NCI-H1694 (cell line): ENCODE results near the gene MCU.
"Not testable (repeated sequence)": the region's sequence is repeated elsewhere in the genome, so short reads cannot be mapped to it uniquely, and the experiment has no call there.

Experiments used
- DNase-seq: peaks from one replicate; lab custom pipeline; 2025; lab: John Stamatoyannopoulos, UW

Gene MCU, protein sequence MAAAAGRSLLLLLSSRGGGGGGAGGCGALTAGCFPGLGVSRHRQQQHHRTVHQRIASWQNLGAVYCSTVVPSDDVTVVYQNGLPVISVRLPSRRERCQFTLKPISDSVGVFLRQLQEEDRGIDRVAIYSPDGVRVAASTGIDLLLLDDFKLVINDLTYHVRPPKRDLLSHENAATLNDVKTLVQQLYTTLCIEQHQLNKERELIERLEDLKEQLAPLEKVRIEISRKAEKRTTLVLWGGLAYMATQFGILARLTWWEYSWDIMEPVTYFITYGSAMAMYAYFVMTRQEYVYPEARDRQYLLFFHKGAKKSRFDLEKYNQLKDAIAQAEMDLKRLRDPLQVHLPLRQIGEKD

DNA sequence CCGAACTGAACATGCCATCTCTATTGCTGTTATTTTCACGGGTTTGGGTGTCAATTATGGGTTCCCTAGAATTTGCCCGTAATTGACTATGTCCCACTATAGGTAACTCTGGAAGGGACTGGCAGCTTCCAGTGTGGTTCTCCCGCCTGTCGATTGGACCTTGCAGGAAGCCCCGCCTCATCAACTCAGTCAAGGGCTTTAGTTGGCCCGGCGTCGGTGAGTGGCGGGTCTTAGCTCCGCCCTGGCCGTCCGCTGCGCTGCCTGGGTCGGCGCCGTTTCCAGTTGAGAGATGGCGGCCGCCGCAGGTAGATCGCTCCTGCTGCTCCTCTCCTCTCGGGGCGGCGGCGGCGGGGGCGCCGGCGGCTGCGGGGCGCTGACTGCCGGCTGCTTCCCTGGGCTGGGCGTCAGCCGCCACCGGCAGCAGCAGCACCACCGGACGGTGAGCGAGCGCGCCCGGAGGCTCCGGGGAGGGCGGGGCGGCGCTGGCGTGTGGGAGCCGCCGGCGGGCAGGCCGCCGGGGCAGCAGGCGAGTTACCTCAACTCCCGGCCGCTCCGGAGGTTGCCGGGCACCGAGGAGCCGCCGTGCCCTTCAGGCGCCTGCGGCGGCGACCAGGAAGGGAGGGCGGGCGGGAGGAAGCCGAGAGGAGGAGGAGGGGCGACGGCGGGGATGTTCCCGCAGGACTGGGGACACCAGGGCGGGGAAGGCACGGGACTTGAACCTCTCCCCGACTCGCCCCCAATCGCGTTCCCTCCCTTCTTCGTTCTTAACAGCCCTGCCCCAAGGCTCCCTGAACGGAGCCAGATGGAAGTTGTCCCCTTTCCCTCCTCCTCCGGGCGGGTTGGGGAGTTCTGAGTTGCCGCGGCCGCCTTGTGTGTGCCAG, at the start of gene MCU:
Gene MCU, plus strand, starts transcription at position 281 of the 881 bp plus-strand sequence. Its CDS starts 9 bp downstream, at position 290.
- DNase-seq = peak; percentile 90

DNA sequence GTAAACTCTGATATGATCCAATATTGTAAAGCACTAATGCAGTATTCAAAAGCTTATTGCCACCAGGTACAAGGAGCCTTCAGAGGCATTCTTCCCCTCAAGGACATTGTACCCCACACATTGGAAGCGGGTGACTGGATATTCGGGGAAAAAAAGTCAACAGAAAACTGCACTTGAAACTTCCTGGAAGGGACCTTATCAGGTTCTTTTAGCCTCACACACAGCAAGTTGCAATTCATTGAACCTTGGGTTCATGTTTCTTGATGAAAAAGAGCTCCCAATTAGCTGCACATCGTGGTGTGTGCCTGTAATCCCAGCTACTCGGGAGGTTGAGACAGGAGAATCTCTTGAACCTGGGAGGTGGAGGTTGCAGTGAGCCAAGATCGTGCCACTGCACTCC, 49.6 kb upstream of the MCU start:
- no peak for DNase-seq

DNA sequence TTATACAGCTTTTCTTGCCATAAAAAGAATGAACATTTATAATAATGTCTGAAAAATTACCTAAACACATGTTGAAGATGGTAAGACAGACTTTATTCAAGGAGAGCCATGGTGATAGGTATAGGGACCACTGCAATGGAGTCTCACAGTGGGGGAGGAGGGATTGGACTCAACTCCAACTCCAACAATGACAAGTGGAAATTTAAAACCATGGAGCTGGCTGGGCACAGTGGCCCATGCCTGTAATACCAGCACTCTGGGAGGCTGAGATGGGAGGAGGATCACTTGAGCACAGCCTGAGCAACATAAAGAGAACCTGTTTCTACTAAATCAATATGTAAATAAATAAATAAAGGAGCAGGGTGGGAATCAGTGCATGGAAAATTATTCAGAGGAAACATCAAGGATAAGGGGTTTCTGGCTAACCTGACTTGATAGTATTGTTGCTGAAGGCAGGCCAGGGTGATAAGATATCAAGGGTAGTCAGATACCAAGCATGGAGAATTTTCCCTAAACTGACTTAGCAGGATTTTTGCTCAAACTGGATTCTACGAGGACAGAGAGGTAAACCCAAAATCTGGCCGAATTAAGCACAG, 46.6 kb upstream of the MCU start:
- DNase-seq = no peak

DNA sequence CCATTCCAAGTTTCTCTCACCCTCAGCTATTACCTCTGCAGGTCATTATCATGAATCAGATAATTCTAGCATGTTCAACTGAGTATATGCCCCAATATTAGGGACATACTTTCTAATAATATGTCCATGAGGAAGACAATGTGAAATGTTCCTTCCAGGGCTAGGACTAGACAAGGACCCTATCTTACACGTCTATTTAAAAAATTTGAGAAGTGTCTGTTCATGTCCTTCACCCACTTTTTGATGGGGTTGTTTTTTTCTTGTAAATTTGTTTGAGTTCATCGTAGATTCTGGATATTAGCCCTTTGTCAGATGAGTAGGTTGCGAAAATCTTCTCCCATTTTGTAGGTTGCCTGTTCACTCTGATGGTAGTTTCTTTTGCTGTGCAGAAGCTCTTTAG, 45.0 kb upstream of the MCU start:
- DNase-seq = not testable (repeated sequence)

DNA sequence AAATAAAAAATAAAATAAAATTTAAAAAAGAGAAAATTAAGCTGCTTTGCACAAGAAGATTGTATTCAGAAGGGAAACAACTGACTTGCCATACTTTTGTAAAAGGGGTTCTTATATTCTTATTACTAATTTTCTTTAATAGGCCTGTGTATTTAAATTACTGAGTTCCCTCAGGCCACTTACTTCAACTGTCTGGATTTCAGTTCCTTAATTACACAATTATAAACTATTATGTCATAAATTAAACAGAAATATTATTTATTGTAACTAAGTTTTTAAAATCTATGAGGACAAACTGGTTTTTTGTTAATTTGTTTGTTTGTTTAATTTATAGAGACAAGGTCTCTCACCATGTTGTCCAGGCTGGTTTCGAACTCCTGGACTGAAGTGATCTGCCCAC, 43.6 kb upstream of the MCU start:
- DNase-seq = no peak

DNA sequence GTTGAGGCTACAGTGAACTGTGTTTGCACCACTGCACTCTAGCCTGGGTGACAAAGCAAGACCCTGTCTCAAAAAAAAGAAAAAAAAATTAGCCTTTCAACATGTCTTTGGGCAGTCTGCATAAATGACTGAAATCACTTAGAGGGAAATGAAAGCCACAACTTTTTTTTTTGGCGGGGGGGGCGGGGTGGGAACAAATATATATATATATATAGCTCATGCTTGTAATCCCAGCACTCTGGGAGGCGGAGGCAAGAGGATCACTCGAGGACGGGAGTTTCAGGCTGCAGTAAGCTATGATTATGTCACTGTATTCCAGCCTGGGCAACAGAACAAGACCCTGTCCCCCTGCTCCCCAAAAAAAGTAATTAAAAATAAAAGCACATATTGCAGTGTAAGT, 42.7 kb upstream of the MCU start:
- no peak for DNase-seq

DNA sequence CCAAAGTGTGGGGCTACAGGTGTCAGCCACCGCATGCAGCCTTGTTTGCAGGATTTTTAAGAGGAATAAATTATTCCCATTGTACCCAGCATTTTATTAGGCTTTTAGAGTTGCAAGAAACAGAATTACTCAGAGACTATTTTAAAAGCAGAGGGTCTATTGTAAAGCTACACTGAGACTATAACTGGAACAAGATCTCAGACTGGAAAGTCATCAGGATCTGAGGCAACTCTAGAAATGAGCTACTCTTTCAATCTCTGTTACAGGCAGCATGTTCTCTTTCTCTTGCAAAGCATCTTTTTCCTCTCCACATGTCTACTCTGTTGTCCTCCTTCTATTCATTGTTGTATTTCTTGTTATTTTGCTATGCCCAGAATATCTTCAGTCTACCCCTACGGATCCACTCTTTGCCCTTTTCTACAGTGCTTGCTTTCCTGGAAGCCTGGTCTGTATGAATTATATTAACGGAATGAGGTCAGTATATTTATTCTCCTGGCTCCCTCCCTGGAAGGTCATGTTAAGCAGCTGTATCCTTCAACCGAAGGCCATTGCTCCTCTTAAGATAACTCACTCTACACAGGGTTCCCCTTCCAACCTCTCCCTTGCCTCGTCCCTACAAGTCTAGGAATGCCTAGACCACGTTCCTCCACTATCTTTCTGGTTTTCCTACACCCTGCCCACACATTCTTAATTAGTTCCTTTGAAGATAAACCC, 38.4 kb upstream of the MCU start:
- no peak for DNase-seq

DNA sequence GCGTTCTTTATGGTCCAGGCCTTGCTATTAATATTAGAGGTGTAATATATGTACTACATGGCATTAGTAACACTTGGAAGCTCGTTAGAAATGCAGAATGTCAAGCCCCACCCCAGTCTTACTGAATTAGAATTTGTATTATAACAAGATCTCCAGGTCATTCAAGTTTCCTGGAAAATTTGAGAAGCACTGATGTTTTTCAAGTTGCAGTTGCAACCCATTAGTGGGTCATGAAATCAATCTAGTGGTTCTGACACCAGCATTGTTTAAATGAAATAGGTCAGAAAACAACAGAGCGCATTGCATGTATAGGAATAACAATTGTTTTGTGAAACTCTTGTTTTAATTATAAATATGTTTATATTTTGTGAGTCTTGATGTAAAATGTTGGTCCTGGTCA, 37.2 kb upstream of the MCU start:
- DNase-seq = no peak

DNA sequence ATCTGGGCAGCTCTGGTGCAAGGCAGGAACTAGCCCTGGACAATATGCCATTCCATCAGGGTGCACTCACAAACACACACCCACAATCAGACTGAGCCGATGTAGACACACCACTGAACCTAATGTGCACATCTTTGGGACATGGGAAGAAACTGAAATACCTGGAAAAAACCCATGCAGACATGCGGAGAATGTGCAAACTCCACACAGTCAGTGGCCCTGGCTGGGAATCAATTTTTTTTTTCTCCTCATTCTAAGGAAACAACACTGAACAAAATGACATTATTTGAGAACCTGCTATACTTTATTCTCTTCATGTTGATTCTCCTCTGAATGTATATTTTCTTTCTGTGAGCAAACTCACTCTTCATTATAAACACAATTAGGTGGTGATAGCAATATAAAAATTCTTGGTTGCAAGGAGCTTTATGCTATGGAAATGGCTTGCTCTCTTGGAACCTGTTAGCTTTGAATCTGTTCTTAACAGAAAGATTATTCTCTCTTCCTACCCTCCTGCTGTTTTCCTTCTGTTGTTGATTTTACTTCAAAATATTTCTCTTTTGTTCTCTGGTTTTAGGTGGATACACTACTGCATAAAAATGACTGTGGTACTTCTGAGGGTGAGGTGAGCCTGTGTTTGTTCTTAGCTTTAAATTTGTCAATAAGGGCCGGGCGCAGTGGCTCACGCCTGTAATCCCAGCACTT, 33.1 kb upstream of the MCU start:
- no peak for DNase-seq

DNA sequence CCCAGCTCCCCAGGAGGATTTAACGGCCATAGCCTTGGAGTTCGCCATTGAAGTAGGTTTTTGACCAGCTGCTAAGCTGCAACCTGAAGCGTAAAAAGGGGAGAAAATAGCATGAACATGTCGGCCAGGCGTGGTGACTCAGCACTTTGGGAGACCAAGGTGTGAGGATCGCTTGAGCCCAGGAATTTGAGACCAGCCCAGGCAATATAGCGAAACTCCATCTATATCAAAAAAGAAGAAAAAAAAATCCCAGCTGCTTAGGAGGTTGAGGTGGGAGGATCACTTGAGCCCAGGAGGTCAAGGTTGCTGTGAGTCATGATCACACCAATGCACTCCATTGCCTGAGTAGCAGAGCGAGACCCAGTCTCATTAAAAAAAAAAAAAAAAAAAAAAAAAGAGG, 32.2 kb upstream of the MCU start:
- no peak for DNase-seq

DNA sequence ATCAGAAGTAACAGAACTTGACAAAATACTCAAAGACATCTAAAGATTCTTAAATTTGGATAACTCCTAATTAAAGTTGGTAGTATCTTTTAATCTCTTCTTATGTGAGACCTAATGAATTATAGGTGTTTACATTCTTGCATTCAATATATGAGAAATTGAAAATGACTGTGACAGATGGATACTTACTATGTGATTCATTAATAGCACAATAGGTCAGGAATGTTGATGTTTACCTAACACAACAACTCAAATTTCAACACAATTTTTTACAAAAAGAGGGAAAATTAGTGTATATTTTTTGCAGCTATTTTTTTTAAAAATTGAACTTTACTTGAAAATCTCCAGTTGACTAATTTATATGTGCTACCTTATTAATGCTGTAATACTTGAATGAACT, 31.7 kb upstream of the MCU start:
- no peak for DNase-seq

DNA sequence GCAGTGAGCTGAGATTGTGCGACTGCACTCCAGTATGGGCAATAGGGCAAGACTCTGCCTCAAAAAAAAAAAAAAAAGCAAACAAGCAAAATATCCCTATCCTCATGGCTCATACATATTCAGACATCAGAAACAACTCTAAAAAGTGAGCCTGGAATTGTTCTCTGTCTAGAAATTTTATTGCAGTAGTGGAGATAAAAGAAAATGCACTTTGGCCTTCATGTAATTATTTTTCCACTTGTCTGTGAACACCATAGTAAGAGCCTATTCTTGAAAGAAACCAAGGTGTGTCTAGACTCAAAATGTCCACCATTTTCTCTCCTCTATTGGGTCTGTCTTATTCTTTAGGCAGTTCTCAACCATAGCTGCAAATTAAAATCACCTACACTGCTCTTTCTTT, 30.5 kb upstream of the MCU start:
- no peak for DNase-seq

DNA sequence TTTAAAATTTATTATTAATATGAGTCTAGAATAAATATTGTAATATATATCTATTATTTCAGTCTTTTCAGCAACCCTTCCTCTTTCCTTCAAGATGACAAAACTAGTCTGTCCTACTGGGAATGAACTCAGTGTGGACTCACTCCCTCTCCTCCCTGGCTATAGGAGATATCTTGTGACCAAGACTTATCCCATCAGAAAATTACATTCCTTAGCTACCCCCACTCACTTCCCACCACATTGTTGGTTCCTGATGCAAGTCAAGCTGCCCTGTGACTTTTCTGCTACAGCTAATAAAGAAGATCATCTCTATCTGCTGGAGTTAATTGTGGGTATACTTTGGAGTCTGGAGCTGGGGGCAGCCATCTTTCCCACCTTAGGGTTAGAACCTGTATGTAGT, 28.0 kb upstream of the MCU start:
- no peak for DNase-seq

DNA sequence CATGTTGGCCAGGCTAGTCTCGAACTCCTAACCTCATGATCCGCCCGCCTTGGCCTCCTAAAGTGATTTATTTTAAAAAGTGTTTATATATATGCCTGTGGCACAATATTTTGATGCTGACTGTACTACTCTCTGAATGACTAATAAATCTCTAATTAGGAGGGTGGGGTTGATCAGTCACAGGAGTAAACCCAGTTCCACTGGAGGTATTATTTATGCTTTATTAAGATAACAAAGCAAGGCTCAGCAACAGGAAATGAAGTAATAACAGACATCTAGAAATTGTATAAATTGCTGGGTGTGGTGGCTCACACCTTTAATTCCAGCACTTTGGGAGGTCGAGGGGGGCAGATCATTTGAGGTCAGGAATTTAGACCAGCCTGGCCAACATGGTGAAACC, 26.0 kb upstream of the MCU start:
- no peak for DNase-seq

DNA sequence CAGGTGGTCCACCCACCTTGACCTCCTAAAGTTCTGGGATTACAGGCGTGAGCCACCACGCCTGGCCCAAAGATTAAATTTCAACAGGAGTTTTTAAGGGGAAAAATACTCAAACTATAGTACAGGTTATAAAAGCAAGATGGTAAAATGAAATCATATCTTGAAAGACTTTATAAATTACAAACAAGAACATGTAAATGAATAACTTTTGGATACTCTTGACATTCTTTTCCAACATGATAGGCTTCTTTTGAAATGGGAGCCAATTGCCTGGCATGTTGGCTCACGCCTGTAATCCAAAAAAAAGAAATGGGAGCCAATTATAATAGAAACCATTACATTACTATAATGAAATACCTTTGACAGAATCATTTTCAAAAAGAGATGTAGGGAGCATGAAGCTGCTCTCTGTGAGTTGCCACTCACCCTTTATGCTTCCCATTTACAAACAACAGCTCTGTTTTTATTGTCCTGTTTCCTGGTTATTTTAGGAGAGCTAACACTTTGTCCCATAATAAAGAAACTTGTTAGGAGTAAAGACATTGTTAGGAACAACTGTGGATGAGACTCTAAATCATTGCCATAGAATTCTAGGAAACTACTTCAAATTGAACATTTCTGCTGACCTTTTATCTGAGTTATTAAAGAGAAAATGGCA, 24.6 kb upstream of the MCU start:
- DNase-seq = no peak

DNA sequence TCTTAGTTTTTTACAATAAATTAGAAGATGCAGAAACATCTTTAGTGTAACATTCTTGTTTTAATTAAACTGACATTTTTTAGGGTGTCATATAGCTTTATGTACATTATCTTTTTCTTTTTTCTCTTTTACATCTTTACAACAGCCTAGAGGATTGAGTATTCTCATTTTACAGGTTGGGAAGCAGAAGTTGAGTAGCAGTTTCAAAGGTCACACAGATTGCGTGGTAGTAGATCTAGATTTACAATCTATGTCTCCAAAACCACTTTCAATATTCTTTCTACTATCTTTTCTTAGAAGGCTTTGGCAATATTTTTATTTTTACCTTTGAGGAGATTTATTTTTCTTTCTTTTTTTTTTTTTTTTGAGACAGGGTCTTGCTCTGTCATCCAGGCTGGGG, 18.7 kb upstream of the MCU start:
- DNase-seq = no peak

DNA sequence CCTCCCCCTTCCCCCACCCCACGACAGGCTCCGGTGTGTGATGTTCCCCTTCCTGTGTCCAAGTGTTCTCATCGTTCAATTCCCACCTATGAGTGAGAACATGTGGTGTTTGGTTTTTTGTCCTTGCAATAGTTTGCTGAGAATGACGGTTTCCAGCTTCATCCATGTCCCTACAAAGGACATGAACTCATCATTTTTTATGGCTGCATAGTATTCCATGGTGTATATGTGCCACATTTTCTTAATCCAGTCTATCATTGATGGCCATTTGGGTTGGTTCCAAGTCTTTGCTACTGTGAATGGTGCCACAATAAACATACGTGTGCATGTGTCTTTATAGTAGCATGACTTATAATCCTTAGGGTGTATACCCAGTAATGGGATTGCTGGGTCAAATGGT, 17.8 kb upstream of the MCU start:
- DNase-seq = not testable (repeated sequence)

DNA sequence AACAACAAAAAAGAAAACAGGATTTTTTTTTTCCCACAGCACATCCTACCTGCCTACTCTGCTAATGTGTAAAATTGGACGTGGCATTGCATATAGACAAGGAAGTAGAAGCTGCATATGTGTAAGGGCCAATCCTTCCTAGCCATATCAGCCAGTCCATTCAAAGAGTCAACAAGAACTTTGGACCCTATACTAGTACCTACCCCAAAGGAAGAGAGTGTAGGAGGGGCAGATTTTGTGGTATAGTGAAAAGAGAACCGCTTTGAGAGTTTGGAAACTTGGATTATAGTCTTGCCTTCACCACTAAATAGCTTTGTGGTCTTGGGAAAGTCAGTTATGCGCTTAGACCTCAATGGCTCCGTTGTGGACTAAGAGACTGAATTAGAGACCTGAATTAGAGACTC, 12.1 kb upstream of the MCU start:
- DNase-seq = no peak

DNA sequence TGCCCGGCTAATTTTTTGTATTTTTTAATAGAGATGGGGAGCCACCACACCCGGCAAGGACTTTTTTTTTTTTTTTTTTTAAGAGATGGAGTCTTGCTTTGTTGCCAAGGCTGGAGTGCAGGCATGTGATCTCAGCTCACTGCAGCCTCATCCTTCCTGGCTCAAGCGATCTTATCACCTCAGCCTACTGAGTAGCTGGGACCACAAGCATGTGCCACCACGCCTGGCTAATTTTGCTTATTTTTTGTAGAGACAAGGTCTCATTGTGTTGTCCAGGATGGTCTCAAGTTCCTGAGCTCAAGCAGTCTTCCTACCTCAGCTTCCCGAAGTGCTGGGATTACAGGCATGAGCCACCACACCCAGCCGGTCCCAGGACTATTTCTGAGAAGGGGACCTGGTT, 9.3 kb upstream of the MCU start:
- DNase-seq = no peak

DNA sequence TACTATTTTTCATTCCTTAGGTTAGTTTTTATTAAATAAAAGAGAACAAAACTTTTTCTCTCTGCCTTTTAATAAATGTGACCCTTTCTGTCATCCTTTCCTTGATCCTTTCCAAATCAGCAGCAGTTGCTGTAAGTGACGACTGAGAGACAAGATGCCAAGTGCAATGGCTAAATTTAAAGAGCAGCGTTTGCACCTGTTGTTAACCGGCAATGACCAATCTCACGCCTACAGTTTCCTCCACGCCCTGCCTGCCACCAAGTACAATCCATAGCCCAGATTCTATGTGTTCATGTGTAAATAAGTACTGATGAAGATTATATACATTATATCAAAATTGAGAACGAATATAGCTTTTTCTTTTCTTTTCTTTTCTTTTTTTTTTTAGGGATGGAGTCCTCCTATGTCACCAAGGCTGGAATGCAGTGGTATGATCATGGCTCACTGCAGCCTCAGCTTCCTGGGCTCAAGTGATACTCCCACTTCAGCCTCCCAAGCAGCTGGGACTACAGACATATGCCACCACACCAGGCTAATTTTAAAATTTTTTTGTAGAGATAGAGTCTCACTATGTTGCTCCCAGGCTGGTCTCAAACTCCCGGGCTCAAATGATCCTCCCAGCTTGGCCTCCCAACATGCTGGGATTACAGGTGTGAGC, 6.5 kb upstream of the MCU start:
- DNase-seq = no peak

DNA sequence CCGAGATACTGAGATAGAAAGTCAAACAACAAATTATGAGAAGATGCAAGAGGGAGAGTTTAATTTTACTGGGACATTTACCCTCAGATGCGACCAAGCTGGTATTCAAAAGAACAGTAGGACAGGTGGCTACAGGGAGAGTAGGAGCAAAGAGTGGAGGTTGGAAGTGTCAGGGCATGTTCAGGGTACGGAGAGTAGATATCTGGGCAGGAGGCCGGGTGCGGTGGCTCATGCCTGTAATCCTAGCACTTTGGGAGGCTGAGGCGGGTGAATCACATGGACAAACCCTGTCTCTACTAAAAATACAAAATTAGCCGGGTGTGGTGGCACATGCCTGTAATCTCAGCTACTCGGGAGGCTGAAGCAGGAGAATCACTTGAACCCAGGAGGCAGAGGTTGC, 5.5 kb upstream of the MCU start:
- DNase-seq = not testable (repeated sequence)
